Endothelial cell (in vitro differentiated cells): ENCODE results near the gene CPT1A. TPM values are rescaled to one million over a fixed set of nuclear protein-coding genes. Genes with fewer than 3 reads are reported as not detected.

Source experiments
- DNase-seq: peaks from one replicate; pipeline ENCODE4 v3.0.0; 2021; ENCODE audit warnings: low spot score
- H3K27ac Mint-ChIP-seq: one replicate; pipeline ENCODE4 v1.8.0; 2021; ENCODE audit warnings: mixed read lengths, inconsistent platforms; ENCODE audit not compliant: unreplicated experiment
- H3K27me3 Mint-ChIP-seq: one replicate; pipeline ENCODE4 v1.8.0; 2021; ENCODE audit warnings: mild to moderate bottlenecking, moderate library complexity, mixed read lengths, inconsistent platforms; ENCODE audit not compliant: unreplicated experiment
- H3K36me3 Mint-ChIP-seq: one replicate; pipeline ENCODE4 v1.8.0; 2021; ENCODE audit warnings: mild to moderate bottlenecking, low read depth, mixed read lengths, inconsistent platforms; ENCODE audit not compliant: unreplicated experiment
- H3K4me1 Mint-ChIP-seq: one replicate; pipeline ENCODE4 v1.8.0; 2021; ENCODE audit warnings: mild to moderate bottlenecking, mixed read lengths, inconsistent platforms; ENCODE audit not compliant: unreplicated experiment
- H3K4me3 Mint-ChIP-seq: one replicate; pipeline ENCODE4 v1.8.0; 2021; ENCODE audit warnings: mild to moderate bottlenecking, mixed read lengths, inconsistent platforms; ENCODE audit not compliant: unreplicated experiment
- H3K9me3 Mint-ChIP-seq: one replicate; pipeline ENCODE4 v1.8.0; 2021; ENCODE audit warnings: mixed read lengths, inconsistent platforms; ENCODE audit not compliant: unreplicated experiment
- total RNA-seq: library from RNA; stranded (reverse); fragmentation: NEBNext Ultra II Directional; extraction: Animal tissue kit (Norgen Biotek cat#: 25700); gene quantifications from one replicate; pipeline ENCODE4 v1.2.1, GENCODE V29; 2021; ENCODE audit not compliant: unreplicated experiment
- TF ChIP-seq, protein P1 (sequence below): fragments of 200-600 bp; sonication (generic); IDR thresholded peaks from one replicate; pipeline ENCODE4 v1.5.0; 2021; ENCODE audit warnings: antibody characterized with exemption; ENCODE audit not compliant: unreplicated experiment

Gene CPT1A
- total RNA-seq, 1 donor from 2014 or later: 0.36 TPM

GRCh38 chr11:68714060-68714856, 127.5 kb downstream of the CPT1A start:
- Mint-ChIP-seq H3K4me1 (no peaks in the 10 kb centered on the region), H3K9me3 (no peaks in the 10 kb centered on the region), H3K36me3 (peaks cover 5% of the 10 kb centered on the region), H3K27ac (no peak overlapping the region), H3K4me3 (no peak overlapping the region), H3K27me3 (no peaks in the 10 kb centered on the region)
- TF ChIP-seq, protein P1, sequence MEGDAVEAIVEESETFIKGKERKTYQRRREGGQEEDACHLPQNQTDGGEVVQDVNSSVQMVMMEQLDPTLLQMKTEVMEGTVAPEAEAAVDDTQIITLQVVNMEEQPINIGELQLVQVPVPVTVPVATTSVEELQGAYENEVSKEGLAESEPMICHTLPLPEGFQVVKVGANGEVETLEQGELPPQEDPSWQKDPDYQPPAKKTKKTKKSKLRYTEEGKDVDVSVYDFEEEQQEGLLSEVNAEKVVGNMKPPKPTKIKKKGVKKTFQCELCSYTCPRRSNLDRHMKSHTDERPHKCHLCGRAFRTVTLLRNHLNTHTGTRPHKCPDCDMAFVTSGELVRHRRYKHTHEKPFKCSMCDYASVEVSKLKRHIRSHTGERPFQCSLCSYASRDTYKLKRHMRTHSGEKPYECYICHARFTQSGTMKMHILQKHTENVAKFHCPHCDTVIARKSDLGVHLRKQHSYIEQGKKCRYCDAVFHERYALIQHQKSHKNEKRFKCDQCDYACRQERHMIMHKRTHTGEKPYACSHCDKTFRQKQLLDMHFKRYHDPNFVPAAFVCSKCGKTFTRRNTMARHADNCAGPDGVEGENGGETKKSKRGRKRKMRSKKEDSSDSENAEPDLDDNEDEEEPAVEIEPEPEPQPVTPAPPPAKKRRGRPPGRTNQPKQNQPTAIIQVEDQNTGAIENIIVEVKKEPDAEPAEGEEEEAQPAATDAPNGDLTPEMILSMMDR: no peak
- no peak for DNase-seq

- Mint-ChIP-seq H3K4me1 (peaks cover 7% of the 10 kb centered on the region), H3K4me3 (no peak overlapping the region), H3K27ac (no peak overlapping the region), H3K36me3 (peaks cover 5% of the 10 kb centered on the region), H3K9me3 (no peaks in the 10 kb centered on the region), H3K27me3 (no peaks in the 10 kb centered on the region)
- TF ChIP-seq, protein P1: no peak
- DNase-seq: no peak
These were observed 130.6 kb downstream of the CPT1A start for GRCh38 chr11:68711114-68711513.

GRCh38 chr11:68710409-68710808, 131.3 kb downstream of the CPT1A start:
- Mint-ChIP-seq H3K36me3 (peaks cover 5% of the 10 kb centered on the region), H3K27ac (no peak overlapping the region), H3K27me3 (no peaks in the 10 kb centered on the region), H3K4me1 (peaks cover 7% of the 10 kb centered on the region), H3K4me3 (no peak overlapping the region), H3K9me3 (no peaks in the 10 kb centered on the region)
- no peak for DNase-seq
- TF ChIP-seq, protein P1: no peak

DNA sequence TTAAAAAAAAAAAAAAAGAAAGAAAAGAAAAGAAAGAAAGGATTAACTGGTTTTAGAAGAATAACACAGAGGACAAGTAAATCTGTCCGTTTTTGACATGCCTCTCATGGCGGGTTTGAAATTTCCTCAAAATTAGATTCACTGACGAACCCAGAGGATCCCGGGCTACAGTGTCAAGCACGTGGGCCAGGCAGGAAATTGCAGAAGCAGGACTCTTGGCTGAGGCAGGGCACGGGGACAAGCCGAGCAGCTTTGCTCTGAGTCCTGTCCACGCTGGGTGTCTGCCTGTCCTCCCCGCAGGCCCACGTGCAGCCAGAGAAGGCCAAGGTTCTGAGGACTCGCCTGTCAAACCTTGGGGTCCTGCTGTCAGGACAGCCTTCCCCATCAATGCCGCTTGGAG, 132.7 kb downstream of the CPT1A start:
- no peak overlapping the region for H3K4me3 Mint-ChIP-seq
- no peak for DNase-seq
- TF ChIP-seq, protein P1: no peak
- H3K27me3 Mint-ChIP-seq: no peaks in the 10 kb centered on the region
- H3K27ac Mint-ChIP-seq: no peak overlapping the region
- H3K36me3 Mint-ChIP-seq: peaks cover 5% of the 10 kb centered on the region
- peaks cover 7% of the 10 kb centered on the region for H3K4me1 Mint-ChIP-seq
- H3K9me3 Mint-ChIP-seq: no peaks in the 10 kb centered on the region

GRCh38 chr11:68707527-68707926, 134.2 kb downstream of the CPT1A start:
- Mint-ChIP-seq H3K27ac (no peak overlapping the region), H3K4me3 (no peak overlapping the region), H3K9me3 (no peaks in the 10 kb centered on the region), H3K4me1 (peaks cover 7% of the 10 kb centered on the region), H3K36me3 (peaks cover 5% of the 10 kb centered on the region), H3K27me3 (no peaks in the 10 kb centered on the region)
- TF ChIP-seq, protein P1: no peak
- DNase-seq: no peak
